ENCODE data around the gene AGT.
A peak's percentile ranks its signal among the peaks of the same experiment; 100 is the strongest.
"Not testable (repeated sequence)": the region's sequence is repeated elsewhere in the genome, so short reads cannot be mapped to it uniquely, and the experiment has no call there.

The AGT gene

GRCh38 chr1:230691615-230692014 lies 22.3 kb downstream of the AGT start:
- DNase-seq (ENCODE audit: low read depth) = no peak

GRCh38 chr1:230690101-230690500 lies 23.8 kb downstream of the AGT start:
- no peak for DNase-seq (ENCODE audit: low read depth)

- no peak for DNase-seq (ENCODE audit: low read depth)
Observed at GRCh38 chr1:230686747-230687146, 27.2 kb downstream of the AGT start.

- DNase-seq (ENCODE audit: low read depth) = no peak
Observed at GRCh38 chr1:230684998-230685397, 28.9 kb downstream of the AGT start.

DNA sequence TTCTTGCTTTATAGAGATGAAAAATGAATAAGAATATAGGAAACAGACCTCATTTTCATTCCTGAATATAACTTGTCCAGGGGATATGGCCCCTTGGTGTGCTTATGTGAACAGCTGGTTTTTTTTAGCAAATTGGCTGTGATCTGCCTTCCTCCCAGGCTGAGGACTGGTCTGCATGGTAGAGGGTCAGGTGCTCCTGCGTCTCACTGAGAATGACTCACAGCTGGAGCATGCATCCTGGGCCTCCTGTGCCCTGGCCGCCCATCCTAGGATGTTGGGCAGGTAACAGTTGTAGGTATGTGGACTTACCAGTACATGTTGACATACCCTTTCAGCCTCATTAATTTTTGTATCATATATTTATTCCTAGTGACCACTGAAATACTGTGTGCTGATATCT lies 29.8 kb downstream of the AGT start:
- no peak for DNase-seq (ENCODE audit: low read depth)

DNA sequence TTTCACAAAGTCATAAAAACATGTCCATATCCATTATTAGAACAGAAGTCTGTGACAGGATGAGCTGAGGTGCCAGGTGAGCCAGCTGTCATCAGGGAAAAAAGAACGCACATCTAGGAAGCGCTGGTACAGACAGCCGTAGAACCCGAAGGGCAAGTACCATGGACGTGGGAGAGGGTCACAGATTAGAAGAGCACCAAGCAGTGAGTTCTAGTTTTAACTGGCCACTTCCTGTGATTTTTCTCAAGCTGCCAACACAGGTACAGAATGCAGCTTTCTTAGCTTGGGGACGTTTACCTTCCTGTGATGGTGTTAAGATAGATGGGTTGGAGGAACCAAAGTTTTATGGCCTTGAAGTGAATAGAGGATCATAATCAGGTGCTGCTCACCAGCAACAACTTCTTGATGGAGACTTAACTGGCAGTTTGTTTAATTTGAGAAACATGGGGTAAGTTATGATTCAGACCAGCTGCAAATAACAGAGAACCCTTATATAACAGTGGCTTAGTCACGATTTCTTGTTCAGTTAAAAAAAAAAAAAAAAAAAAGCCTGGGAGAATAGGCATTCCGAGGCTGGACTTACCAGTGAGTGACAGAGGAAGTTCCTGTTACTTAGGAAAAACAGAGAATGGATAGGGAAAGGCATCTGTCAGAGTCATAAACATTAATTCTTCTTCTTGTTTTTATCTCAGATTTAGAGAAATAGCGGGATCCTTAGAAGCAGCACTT lies 30.9 kb downstream of the AGT start:
- peak; percentile 73 for DNase-seq (ENCODE audit: low read depth)

DNA sequence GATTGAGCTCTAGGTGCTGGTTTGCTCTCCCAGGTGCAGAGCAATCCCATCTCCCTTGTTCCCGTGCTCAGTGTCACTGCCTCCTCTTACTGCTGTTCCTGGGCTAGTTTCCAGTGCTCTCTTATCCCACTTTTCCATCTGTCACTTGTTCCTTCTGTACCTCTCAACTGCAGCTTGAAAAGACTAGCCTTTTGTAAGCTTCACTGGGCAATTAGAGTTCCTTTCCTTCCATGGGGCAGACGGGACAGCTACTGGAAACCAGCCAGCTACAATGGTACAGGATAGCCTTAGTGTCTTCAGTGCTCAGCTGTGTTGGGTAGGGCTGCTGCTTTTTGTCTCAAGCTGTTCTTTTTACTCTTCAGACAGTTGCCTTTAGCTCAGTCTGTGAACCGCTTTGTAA lies 31.6 kb downstream of the AGT start:
- no peak for DNase-seq (ENCODE audit: low read depth)

- DNase-seq (ENCODE audit: low read depth) = peak; percentile 82
Observed at GRCh38 chr1:230681599-230681998, 32.3 kb downstream of the AGT start.

DNA sequence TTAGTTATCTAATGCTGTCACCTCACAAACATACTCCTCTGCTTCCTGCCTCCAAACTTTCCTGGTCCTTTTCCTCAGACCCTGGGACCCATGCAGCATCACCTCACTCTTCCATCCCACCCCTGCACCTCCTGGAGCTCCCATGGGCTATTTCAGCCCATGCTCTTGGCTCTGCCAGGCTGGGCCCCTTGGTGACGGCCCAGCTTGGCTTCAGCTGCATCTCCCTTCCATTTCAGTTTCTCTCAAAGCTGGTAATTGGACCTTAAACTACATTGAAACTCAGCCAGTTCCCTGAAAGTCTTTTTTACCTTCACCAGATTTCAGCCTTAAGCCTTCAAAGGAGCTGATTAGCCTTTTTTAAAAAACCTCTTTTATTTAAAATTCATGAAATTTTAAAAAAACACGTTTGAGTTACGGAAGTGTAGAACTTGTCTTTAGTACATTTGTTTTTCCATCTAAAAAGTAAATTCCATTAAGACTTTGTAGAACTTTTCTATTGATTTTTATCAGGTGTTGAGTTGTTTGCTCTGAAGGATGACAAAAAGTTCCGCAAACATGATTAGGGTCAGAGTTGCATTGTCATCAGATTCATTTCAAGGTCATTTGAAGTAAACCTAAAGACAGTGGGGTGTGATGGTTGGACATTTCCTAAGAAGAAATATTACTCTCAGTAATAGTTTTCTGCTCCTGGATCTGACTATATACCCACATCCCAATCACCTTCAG lies 33.5 kb downstream of the AGT start:
- no peak for DNase-seq (ENCODE audit: low read depth)

DNA sequence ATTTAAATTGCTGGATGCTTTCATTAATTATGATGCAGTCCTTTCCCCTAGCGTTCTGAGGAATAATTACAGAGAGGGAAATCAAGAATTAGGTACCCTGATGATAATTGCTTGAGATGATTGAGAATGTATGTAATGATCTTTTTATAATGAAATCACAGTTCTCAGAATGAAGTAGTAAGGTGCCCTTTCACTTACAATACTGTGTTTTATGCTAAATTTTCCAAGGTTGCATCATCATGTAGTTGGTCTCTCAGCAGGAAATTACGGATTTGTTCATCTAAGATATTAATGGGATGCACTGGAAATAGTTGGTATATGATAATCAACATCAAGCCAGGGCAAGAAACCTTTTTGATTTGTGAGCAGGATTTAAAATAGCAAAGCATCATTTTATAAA lies 34.1 kb downstream of the AGT start:
- no peak for DNase-seq (ENCODE audit: low read depth)

GRCh38 chr1:230679192-230679591 lies 34.7 kb downstream of the AGT start:
- DNase-seq (ENCODE audit: low read depth) = no peak

DNA sequence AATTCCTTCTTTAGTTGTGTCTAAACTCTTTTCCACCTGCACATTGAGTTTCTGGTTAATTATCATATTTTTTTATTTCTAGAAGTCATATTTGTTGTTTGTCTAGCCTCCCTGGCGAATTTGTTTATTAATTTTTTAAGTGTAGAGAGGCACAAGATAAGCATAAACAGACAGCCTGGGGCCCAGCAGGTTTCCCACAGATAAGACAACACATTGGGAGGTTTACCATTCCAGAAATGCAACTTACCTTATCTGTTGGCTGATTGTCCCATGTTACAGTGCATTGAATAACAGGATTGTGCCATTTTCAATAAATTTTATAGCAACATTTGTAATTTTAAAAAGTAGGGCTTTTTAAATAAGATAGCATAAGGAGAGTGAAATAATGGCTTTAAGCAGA lies 36.7 kb downstream of the AGT start:
- no peak for DNase-seq (ENCODE audit: low read depth)

GRCh38 chr1:230674581-230674980 lies 39.3 kb downstream of the AGT start:
- no peak for DNase-seq (ENCODE audit: low read depth)

DNA sequence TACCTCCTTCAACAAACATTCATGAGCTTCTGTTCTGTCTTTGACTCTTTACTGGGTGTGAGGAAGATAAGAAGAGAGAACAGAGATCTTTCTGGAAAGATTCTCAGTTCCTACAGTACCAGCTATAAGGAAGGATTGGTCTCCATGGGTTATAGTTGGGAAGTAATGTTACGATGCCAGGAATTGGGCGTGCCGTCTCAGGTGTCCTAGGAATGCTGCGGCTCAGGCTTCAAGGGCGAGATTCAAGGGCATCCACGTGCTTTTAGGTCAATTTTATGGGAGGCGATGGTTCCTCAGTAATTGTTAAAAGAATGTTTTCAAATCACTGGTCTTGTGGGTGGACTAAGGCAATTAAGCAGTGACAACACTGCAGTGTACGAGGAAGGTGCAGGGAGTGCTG lies 44.4 kb downstream of the AGT start:
- DNase-seq (ENCODE audit: low read depth) = no peak

DNA sequence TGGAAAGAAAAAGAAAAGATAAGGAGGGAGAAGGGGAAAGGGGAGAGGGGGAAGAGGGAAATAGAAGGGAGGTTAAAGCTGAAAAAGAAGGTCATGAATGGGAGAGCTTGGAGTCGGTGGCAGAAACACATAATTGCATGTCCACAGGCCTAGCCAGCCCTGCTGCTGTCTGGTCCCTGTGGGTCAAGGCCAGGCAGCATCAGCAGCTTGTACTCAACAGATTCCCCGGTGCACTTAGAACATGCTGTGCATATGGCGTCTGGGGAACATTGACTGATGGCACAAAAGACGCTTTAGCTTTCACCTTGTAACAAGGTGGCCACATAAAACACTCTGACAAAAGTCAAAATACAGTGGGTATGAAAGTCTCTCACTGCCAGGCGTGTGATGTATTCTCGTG lies 45.7 kb downstream of the AGT start:
- no peak for DNase-seq (ENCODE audit: low read depth)

DNA sequence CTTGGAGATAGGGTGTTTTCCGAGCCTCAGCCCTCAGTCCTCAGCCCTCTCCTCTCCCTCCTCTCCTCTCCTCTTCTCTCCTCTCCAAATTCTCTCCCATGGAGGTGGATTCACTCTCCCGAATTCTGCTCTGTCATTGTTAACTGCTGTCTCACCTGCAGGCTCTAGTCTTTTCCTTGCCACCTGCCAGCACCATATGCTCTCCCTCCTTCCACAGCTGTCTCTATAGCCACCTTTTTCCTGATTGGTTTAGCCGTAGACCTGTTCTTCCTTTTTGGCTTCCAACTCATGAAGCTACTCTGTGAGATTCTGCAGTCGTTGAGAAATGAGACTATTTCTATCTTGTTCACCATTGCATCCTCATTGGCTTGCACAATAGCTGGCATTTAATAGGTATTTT lies 51.9 kb downstream of the AGT start:
- DNase-seq (ENCODE audit: low read depth) = no peak

DNA sequence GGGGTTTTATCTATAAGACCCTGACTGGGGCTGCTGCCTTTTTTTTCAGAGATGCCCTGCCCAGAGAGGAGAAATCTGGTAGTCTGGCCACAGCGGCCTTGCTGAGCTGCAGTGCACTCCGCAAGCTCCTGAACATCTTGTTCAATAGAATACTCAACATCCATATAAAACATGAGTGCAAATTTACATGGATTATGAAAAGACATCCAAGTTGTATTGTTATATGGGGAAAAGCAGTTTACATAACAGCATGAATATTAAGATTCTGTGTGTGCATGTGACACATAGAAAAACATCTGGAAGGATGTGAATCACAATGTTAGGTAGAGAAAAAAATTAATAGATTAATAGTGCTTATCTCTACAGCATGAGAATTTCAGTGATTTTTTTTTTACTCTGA lies 55.2 kb downstream of the AGT start:
- DNase-seq (ENCODE audit: low read depth) = no peak

DNA sequence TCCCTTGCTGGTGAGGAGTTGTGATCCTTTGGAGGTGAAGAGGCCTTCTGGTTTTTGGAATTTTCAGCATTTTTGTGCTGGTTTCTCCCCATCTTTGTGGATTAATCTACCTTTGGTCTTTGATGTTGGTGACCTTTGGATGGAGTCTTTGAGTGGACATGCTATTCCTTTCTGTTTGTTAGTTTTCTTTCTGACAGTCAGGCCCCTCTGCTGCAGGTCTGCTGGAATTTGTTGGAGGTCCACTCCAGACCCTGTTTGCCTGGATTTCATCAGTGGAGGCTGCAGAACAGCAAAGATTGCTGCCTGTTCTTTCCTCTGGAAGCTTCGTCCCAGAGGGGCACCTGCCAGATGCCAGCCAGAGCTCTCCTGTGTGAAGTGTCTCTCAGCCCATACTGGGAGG lies 55.8 kb downstream of the AGT start:
- DNase-seq (ENCODE audit: low read depth) = not testable (repeated sequence)

GRCh38 chr1:230656719-230657118 lies 57.2 kb downstream of the AGT start:
- not testable (repeated sequence) for DNase-seq (ENCODE audit: low read depth)
